GM20431 (cell line): ENCODE results near the gene FBXO27.
"Not testable (repeated sequence)": the region's sequence is repeated elsewhere in the genome, so short reads cannot be mapped to it uniquely, and the experiment has no call there.

ENCODE experiments used
- in situ Hi-C: fragments of 300-500 bp; cut with MseI, MboI; formaldehyde crosslinking; loops from one replicate; pipeline ENCODE4 v1.15.0; 2020; ENCODE audit warnings: low sequenced_read_pairs; ENCODE audit not compliant: unreplicated experiment

Gene FBXO27

GRCh38 chr19:38990949-38991697 is 41.2 kb downstream of the FBXO27 start:
- in situ Hi-C loops: no loop called here

- in situ Hi-C loops: not testable (repeated sequence)
Observed at GRCh38 chr19:38989614-38990013, 42.7 kb downstream of the FBXO27 start.

- in situ Hi-C loops: no loop called here
Observed at GRCh38 chr19:38989066-38989605, 43.2 kb downstream of the FBXO27 start.

GRCh38 chr19:38988627-38989026 is 43.7 kb downstream of the FBXO27 start:
- in situ Hi-C loops: not testable (repeated sequence)

- in situ Hi-C loops: not testable (repeated sequence)
Observed at GRCh38 chr19:38987745-38988144, 44.6 kb downstream of the FBXO27 start.

- in situ Hi-C loops: no loop called here
Observed at GRCh38 chr19:38985262-38985661, 47.1 kb downstream of the FBXO27 start.

- in situ Hi-C loops: no loop called here
Observed at GRCh38 chr19:38980583-38981374, 51.6 kb downstream of the FBXO27 start.

- in situ Hi-C loops: no loop called here
Observed at GRCh38 chr19:38979812-38980211, 52.5 kb downstream of the FBXO27 start.

- in situ Hi-C loops: no loop called here
Observed at GRCh38 chr19:38978326-38978689, 54.0 kb downstream of the FBXO27 start.

- in situ Hi-C loops: no loop called here
Observed at GRCh38 chr19:38977445-38978325, 54.7 kb downstream of the FBXO27 start.

GRCh38 chr19:38975861-38976271 is 56.5 kb downstream of the FBXO27 start:
- in situ Hi-C loops: no loop called here

- in situ Hi-C loops: no loop called here
Observed at GRCh38 chr19:38975214-38975860, 57.0 kb downstream of the FBXO27 start, which contains the start of gene FBXO17. Gene FBXO17, minus strand, starts transcription at chr19:38975742. Its CDS starts 25,423 bp downstream, at chr19:38950319.

- in situ Hi-C loops: no loop called here
Observed at GRCh38 chr19:38974624-38975213, 57.6 kb downstream of the FBXO27 start.
